AG09319 (cell line): ENCODE measurements around the gene SSPN.

Experiments
- DNase-seq: peaks from one replicate; pipeline ENCODE4 v3.0.0-alpha.2; 2010; ENCODE audit warnings: low read depth; ENCODE audit errors: extremely low read depth
- TF ChIP-seq, protein P1 (sequence below): IDR thresholded peaks from 2 replicates; pipeline ENCODE4 v1.5.1; 2011; ENCODE audit warnings: low read depth, mild to moderate bottlenecking, inconsistent platforms, low read length, moderate library complexity

SSPN gene

GRCh38 chr12:26283617-26284016 is 88.2 kb downstream of the SSPN start:
- DNase-seq: no peak
- TF ChIP-seq, protein P1, sequence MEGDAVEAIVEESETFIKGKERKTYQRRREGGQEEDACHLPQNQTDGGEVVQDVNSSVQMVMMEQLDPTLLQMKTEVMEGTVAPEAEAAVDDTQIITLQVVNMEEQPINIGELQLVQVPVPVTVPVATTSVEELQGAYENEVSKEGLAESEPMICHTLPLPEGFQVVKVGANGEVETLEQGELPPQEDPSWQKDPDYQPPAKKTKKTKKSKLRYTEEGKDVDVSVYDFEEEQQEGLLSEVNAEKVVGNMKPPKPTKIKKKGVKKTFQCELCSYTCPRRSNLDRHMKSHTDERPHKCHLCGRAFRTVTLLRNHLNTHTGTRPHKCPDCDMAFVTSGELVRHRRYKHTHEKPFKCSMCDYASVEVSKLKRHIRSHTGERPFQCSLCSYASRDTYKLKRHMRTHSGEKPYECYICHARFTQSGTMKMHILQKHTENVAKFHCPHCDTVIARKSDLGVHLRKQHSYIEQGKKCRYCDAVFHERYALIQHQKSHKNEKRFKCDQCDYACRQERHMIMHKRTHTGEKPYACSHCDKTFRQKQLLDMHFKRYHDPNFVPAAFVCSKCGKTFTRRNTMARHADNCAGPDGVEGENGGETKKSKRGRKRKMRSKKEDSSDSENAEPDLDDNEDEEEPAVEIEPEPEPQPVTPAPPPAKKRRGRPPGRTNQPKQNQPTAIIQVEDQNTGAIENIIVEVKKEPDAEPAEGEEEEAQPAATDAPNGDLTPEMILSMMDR: no peak

GRCh38 chr12:26285401-26285800 is 90.0 kb downstream of the SSPN start:
- DNase-seq: no peak
- TF ChIP-seq, protein P1: no peak

DNA sequence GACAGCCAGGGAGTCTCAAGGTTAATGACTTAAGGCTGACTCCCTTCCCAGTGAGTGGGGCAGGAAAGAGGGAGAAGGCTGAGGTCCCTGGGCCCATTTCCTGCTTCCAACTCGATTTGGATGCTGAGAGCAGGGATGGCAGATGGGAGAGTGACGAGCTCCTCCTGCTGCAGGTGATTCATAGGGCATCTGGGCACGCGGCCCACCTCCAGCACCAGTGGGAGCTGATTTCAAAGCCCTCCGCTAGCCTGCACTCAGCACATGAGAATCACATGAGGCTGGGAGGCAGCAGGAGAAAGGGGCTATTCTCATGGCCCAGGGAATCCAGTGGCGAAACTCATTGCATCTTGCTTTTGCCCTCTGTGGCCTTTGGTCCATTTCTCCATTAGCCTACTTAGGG is 90.8 kb downstream of the SSPN start:
- no peak for DNase-seq
- TF ChIP-seq, protein P1: no peak

- TF ChIP-seq, protein P1: no peak
- peak; percentile 48 for DNase-seq
Measured at GRCh38 chr12:26287671-26288381, 92.5 kb downstream of the SSPN start.

DNA sequence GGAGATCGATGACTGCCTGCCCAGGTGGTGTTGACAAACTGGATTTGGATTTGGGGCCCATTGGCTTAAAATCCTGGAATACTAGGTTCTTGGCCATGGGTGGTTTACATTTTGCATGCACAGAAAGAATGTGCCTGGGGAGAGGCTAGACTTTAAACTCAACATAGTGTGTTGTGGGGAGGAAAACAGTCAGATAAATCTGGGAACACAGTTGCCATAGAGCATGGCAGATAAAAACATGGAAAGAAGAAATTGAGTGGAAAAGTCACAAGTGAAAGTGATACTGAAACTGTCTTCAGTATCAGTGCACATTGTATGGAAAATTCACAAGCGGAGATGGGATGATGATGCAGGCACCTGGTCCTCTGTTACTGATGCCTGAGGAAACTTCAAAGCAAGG is 95.2 kb downstream of the SSPN start:
- DNase-seq: no peak
- TF ChIP-seq, protein P1: no peak

DNA sequence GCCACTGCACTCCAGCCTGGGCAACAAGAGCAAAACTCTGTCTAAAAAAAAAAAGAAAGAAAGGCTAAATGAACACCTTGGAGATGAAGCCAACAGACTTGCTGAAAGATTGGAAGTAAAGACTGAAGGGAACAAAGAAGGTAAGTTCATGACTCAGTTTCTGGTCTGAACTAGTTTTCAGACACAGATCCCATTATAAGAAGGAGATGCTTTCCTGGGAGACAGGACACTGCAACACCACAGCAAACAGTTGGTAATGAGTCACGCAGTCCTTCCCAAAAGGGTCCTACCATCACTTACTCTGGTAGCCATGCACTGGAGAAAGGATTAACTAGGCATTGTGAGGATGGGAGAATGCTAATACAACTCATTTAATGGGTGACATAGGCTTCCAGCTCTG is 97.2 kb downstream of the SSPN start:
- no peak for DNase-seq
- TF ChIP-seq, protein P1: no peak

DNA sequence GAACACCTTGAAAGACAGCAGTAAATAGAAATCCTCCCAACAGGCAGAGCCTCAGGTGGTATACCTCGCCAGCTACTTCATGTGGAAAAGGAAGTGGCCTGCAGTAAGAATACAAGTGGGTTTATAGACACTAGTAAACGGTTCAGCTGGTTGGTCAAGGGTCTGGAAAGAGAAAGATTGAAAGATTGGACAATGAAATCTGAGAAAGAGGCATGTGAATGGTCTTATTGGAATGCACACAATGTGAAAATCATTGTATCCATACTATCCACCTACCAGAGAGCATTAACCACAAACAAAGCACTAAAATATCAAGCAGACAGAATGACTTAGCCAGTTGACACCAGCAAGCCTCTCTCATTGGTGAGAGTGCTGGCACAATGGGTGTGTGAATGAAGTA is 98.2 kb downstream of the SSPN start:
- no peak for DNase-seq
- TF ChIP-seq, protein P1: no peak
